Panc1 (cell line): ENCODE data around the gene TRMT11. TPM values are rescaled to one million over a fixed set of nuclear protein-coding genes. Genes with fewer than 3 reads are reported as not detected.

Source experiments
- ATAC-seq: fragments of 200-7000 bp; cut with Tn5 transposase; 2 replicates; pipeline ENCODE4 v1.9.1; 2020; ENCODE audit warnings: mild to moderate bottlenecking, moderate library complexity
- BruUV-seq: library from RNA; stranded (reverse); fragments of 400-500 nt; replicated peaks from 2 replicates; lab custom pipeline; 2021; lab: Mats Ljungman, UMichigan
- CTCF ChIA-PET: fragments of 300-600 bp; sonication (Branson Sonifier 250); formaldehyde crosslinking; loops from one replicate; lab custom pipeline; 2022; ENCODE audit warnings: antibody characterized with exemption; lab: Charles Lee
- POLR2A ChIA-PET: fragments of 300-600 bp; sonication (Branson Sonifier 250); formaldehyde crosslinking; loops from one replicate; lab custom pipeline; 2022; ENCODE audit warnings: antibody characterized with exemption; lab: Charles Lee
- DNase-seq: peaks from one replicate; pipeline ENCODE4 v3.0.0-alpha.2; 2010; ENCODE audit warnings: low read depth, low spot score
- H3K27ac ChIP-seq: 2 replicates; pipeline ENCODE4 v1.5.1; 2011; ENCODE audit warnings: mild to moderate bottlenecking, low read length, inconsistent platforms
- H3K27me3 ChIP-seq: fragments of 200-500 bp; sonication (Bioruptor generic); 2 replicates; pipeline ENCODE4 v1.6.0; 2014; ENCODE audit warnings: low read length, inconsistent platforms; ENCODE audit not compliant: control insufficient read depth, insufficient read depth
- H3K36me3 ChIP-seq: fragments of 200-500 bp; sonication (Bioruptor generic); 2 replicates; pipeline ENCODE4 v1.5.1; 2014; ENCODE audit warnings: inconsistent platforms, mild to moderate bottlenecking, low read length, moderate library complexity; ENCODE audit not compliant: control insufficient read depth, insufficient read depth
- H3K4me1 ChIP-seq: 2 replicates; pipeline ENCODE4 v1.5.1; 2011; ENCODE audit warnings: inconsistent platforms, mild to moderate bottlenecking, low read length, moderate library complexity; ENCODE audit not compliant: control insufficient read depth, insufficient read depth
- H3K4me3 ChIP-seq, 2 experiments: 2 replicates each; pipeline ENCODE4 v1.5.1; 2011 to 2012; ENCODE audit warnings: low read depth in 2 of 2, low read length in 2 of 2, mild to moderate bottlenecking in 2 of 2, inconsistent platforms in 1 of 2, moderate library complexity in 1 of 2
- H3K9me3 ChIP-seq: fragments of 200-500 bp; sonication (Bioruptor generic); 2 replicates; pipeline ENCODE4 v1.5.1; 2014; ENCODE audit warnings: low read depth, mild to moderate bottlenecking, inconsistent platforms, low read length, moderate library complexity; ENCODE audit not compliant: control insufficient read depth, insufficient read depth
- CTCF ChIP-seq: fragments of 450-650 bp; IDR thresholded peaks from 2 replicates; pipeline ENCODE4 v1.5.1; 2017; ENCODE audit warnings: mild to moderate bottlenecking
- POLR2AphosphoS5 ChIP-seq: IDR thresholded peaks from 2 replicates; pipeline ENCODE4 v1.6.1; 2012; ENCODE audit warnings: mild to moderate bottlenecking, low read depth, low read length, moderate library complexity
- REST ChIP-seq, 2 experiments: IDR thresholded peaks; 2 replicates each; pipeline ENCODE4 v1.6.1; 2011 to 2012; ENCODE audit warnings: low read depth in 2 of 2, control low read depth in 1 of 2, low read length in 1 of 2, mild to moderate bottlenecking in 1 of 2, moderate library complexity in 1 of 2; ENCODE audit not compliant: insufficient read depth in 1 of 2
- SIN3A ChIP-seq: IDR thresholded peaks from 2 replicates; pipeline ENCODE4 v1.6.1; 2012; ENCODE audit warnings: low read depth, mild to moderate bottlenecking, low read length, moderate library complexity, borderline replicate concordance; ENCODE audit not compliant: insufficient read depth
- in situ Hi-C: cut with HindIII; loops from 2 replicates; pipeline ENCODE4 v1.10.0; 2016; ENCODE audit warnings: low sequenced_read_pairs, low pct_unique_long_range_greater_than_20kb
- intact Hi-C: fragments of 100-400 bp; cut with micrococcal nuclease; formaldehyde crosslinking; loops from one replicate; pipeline ENCODE4 v1.10.0; 2022; ENCODE audit not compliant: unreplicated experiment
- total RNA-seq: library from RNA; stranded (reverse); gene quantifications from one replicate; pipeline ENCODE4 v1.2.1, GENCODE V29; 2021; ENCODE audit not compliant: unreplicated experiment

Gene TRMT11
- total RNA-seq, 1 experiment from 2014 or later = 34.3 TPM

- no peaks in the 10 kb centered on the region for H3K36me3 ChIP-seq
- CTCF ChIA-PET = no interaction called here
Measured at GRCh38 chr6:126067073-126067472, 80.7 kb downstream of the TRMT11 start.

GRCh38 chr6:126069449-126069848, 83.1 kb downstream of the TRMT11 start:
- in situ Hi-C loops = no loop called here
- TF ChIP-seq SIN3A (no peak), REST (IDR thresholded peaks at IDR 0.05; ENCODE audit: insufficient read depth in 1 of 2, low read depth in 2 of 2, low read length in 1 of 2) (no peak), POLR2AphosphoS5 (no peak)
- ChIA-PET POLR2A (no interaction called here), CTCF (no interaction called here)
- ATAC-seq = no peak
- intact Hi-C loops = no loop called here
- Histone ChIP-seq H3K27ac (no peak overlapping the region), H3K36me3 (no peaks in the 10 kb centered on the region), H3K4me3 (no peak overlapping the region), H3K27me3 (no peaks in the 10 kb centered on the region), H3K9me3 (no peaks in the 10 kb centered on the region), H3K4me1 (no peaks in the 10 kb centered on the region)
- DNase-seq = no peak
- no TSS peak for BruUV-seq

More at GRCh38 chr6:126067073-126067472, 80.7 kb downstream of the TRMT11 start:
- H3K27ac ChIP-seq = no peak overlapping the region
- TF ChIP-seq REST (IDR thresholded peaks at IDR 0.05; ENCODE audit: insufficient read depth in 1 of 2, low read depth in 2 of 2, low read length in 1 of 2) (no peak), POLR2AphosphoS5 (no peak), CTCF (no peak)
- H3K4me3 ChIP-seq = no peak overlapping the region
- ATAC-seq (no peak), DNase-seq (no peak)
- H3K27me3 ChIP-seq = no peaks in the 10 kb centered on the region
- intact Hi-C loops = no loop called here
- in situ Hi-C loops = no loop called here
- no TSS peak for BruUV-seq
- H3K9me3 ChIP-seq = no peaks in the 10 kb centered on the region
- POLR2A ChIA-PET = no interaction called here
- H3K4me1 ChIP-seq = no peaks in the 10 kb centered on the region
